DND-41 (cell line): Measurements from ENCODE around the gene CRAMP1.

Experiments
- ATAC-seq: fragments of 200-7000 bp; cut with Tn5 transposase; 3 replicates; pipeline ENCODE4 v1.9.1; 2021; ENCODE audit warnings: low read depth; ENCODE audit not compliant: insufficient read depth
- DNase-seq: peaks from one replicate; pipeline ENCODE4 v3.0.0-alpha.2; 2020
- H2AFZ ChIP-seq: 2 replicates; pipeline ENCODE4 v1.6.0; 2012; ENCODE audit warnings: low read depth, low read length
- H3K27ac ChIP-seq: 2 replicates; pipeline ENCODE4 v1.5.1; 2012; ENCODE audit warnings: low read length, inconsistent platforms
- H3K27me3 ChIP-seq: fragments of 200-600 bp; sonication (generic); 2 replicates; pipeline ENCODE4 v1.6.0; 2012; ENCODE audit warnings: low read length, mild to moderate bottlenecking, inconsistent platforms; ENCODE audit not compliant: insufficient read depth, poor library complexity
- H3K36me3 ChIP-seq: 2 replicates; pipeline ENCODE4 v1.5.1; 2012; ENCODE audit warnings: low read length, inconsistent platforms; ENCODE audit not compliant: insufficient read depth
- H3K4me1 ChIP-seq: 2 replicates; pipeline ENCODE4 v1.5.1; 2012; ENCODE audit warnings: mild to moderate bottlenecking, low read length; ENCODE audit not compliant: insufficient read depth
- H3K4me2 ChIP-seq: 2 replicates; pipeline ENCODE4 v1.6.0; 2012; ENCODE audit warnings: mild to moderate bottlenecking, moderate library complexity, low read length, inconsistent platforms; ENCODE audit not compliant: insufficient read depth
- H3K4me3 ChIP-seq, 2 experiments: fragments of 200-600 bp in 1 of 2; shearing (Covaris generic) in 1 of 2; 2 replicates each; pipeline ENCODE4 v1.5.1; 2012 to 2016; ENCODE audit warnings: inconsistent platforms in 2 of 2, low read length in 2 of 2, mild to moderate bottlenecking in 2 of 2, low read depth in 1 of 2, moderate library complexity in 1 of 2
- H3K79me2 ChIP-seq: 2 replicates; pipeline ENCODE4 v1.6.0; 2012; ENCODE audit warnings: low read length, inconsistent platforms; ENCODE audit not compliant: insufficient read depth
- H3K9ac ChIP-seq: 2 replicates; pipeline ENCODE4 v1.6.0; 2012; ENCODE audit warnings: low read depth, mild to moderate bottlenecking, inconsistent platforms, low read length, moderate library complexity
- H3K9me3 ChIP-seq: 2 replicates; pipeline ENCODE4 v1.5.1; 2012; ENCODE audit warnings: low read length, moderate library complexity, mild to moderate bottlenecking, inconsistent platforms; ENCODE audit not compliant: insufficient read depth, severe bottlenecking
- H4K20me1 ChIP-seq: 2 replicates; pipeline ENCODE4 v1.6.0; 2012; ENCODE audit warnings: low read length; ENCODE audit not compliant: insufficient read depth
- EZH2 ChIP-seq: IDR thresholded peaks from 3 replicates; pipeline ENCODE4 v1.6.1; 2012; ENCODE audit warnings: borderline replicate concordance, low read depth, mild to moderate bottlenecking, moderate library complexity, low read length, inconsistent platforms; ENCODE audit not compliant: severe bottlenecking
- TF ChIP-seq, protein P1 (sequence below): IDR thresholded peaks from 2 replicates; pipeline ENCODE4 v1.5.1; 2012; ENCODE audit warnings: borderline replicate concordance, low read length, moderate library complexity, mild to moderate bottlenecking; ENCODE audit not compliant: poor library complexity, severe bottlenecking; ENCODE audit errors: extremely low read depth

The CRAMP1 gene

DNA sequence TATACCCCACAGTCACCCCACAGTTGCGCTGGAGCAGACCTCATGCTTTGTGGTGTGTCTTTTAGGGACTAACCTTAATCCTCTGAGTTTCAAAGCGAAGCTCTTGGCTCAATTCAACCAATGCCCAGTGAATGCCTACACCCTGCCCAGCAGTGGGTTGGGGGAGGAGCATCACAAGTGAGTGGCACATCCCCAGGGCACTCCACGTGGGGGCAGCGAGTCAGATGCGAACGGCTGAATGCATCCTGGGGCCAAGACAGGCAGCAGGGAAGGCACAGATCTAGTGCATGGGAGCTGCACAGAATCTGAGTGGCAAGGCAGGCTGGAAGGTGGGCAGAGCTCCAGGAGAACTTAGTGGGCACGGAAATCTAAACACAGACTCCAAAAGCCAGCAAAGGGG lies 39.5 kb upstream of the CRAMP1 start:
- TF ChIP-seq, protein P1, sequence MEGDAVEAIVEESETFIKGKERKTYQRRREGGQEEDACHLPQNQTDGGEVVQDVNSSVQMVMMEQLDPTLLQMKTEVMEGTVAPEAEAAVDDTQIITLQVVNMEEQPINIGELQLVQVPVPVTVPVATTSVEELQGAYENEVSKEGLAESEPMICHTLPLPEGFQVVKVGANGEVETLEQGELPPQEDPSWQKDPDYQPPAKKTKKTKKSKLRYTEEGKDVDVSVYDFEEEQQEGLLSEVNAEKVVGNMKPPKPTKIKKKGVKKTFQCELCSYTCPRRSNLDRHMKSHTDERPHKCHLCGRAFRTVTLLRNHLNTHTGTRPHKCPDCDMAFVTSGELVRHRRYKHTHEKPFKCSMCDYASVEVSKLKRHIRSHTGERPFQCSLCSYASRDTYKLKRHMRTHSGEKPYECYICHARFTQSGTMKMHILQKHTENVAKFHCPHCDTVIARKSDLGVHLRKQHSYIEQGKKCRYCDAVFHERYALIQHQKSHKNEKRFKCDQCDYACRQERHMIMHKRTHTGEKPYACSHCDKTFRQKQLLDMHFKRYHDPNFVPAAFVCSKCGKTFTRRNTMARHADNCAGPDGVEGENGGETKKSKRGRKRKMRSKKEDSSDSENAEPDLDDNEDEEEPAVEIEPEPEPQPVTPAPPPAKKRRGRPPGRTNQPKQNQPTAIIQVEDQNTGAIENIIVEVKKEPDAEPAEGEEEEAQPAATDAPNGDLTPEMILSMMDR, result no peak
- TF ChIP-seq EZH2, result no peak
- Histone ChIP-seq H3K4me1 (no peaks in the 10 kb centered on the region), H3K9me3 (no peaks in the 10 kb centered on the region), H2AFZ (no peak overlapping the region), H3K4me2 (no peak overlapping the region), H3K79me2 (no peaks in the 10 kb centered on the region), H4K20me1 (no peaks in the 10 kb centered on the region), H3K27ac (no peak overlapping the region), H3K9ac (no peak overlapping the region), H3K4me3 (no peak overlapping the region), H3K36me3 (no peaks in the 10 kb centered on the region), H3K27me3 (no peaks in the 10 kb centered on the region)
- ATAC-seq, result no peak; the same call in 2 of the 3 replicates
- no peak for DNase-seq

DNA sequence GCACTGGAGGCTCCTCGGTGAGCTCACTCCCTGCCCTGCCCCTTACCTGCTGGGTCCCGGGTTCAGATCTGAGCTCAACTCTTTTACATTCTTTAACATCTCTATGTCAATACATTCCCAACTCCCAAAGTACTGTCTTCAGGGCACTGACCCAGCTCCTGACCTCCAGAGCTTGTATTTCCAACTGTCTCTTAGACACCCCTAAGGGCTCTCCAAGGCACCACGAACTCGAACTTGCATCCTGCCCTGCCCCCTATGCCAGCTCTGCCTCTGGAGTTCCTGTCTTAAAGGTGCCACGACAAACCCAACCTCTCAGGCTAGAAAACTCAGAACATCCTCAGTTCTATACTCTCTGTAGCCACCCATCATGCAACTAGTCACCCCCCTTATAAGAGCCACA lies 38.9 kb upstream of the CRAMP1 start:
- no peak for ATAC-seq
- Histone ChIP-seq H3K4me3 (no peak overlapping the region), H4K20me1 (no peaks in the 10 kb centered on the region), H2AFZ (no peak overlapping the region), H3K4me1 (no peaks in the 10 kb centered on the region), H3K27me3 (no peaks in the 10 kb centered on the region), H3K79me2 (no peaks in the 10 kb centered on the region), H3K4me2 (no peak overlapping the region), H3K36me3 (no peaks in the 10 kb centered on the region), H3K27ac (no peak overlapping the region), H3K9ac (no peak overlapping the region), H3K9me3 (no peaks in the 10 kb centered on the region)
- TF ChIP-seq EZH2, result no peak
- TF ChIP-seq, protein P1, result no peak
- no peak for DNase-seq

DNA sequence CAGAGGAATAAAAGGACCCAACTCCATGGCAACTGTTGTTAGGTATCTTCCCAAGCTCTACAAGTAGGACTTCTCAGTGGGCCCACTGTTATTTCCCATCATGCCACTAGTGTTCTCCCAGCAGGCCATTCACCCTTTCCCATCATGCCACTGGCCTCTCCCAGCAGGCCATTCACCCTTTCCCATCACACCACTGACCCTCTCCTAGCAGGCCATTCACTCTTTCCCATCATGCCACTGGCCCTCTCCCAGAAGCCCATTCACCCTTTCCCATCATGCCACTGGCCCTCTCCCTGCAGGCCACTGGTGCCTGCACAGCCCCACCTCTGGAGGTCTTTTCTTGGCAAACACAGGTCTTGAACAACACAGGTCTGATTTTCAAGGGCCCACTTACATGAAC lies 36.6 kb upstream of the CRAMP1 start:
- H3K27ac ChIP-seq, result no peak overlapping the region
- no peaks in the 10 kb centered on the region for H3K4me1 ChIP-seq
- TF ChIP-seq, protein P1, result no peak
- TF ChIP-seq EZH2, result no peak
- no peak overlapping the region for H3K9ac ChIP-seq
- ATAC-seq, result no peak
- peaks cover 6% of the 10 kb centered on the region; the same call in 1 of the 2 replicates for H3K36me3 ChIP-seq
- H3K79me2 ChIP-seq, result no peaks in the 10 kb centered on the region
- H3K9me3 ChIP-seq, result no peaks in the 10 kb centered on the region
- no peak overlapping the region for H2AFZ ChIP-seq
- no peaks in the 10 kb centered on the region for H3K27me3 ChIP-seq
- no peak for DNase-seq
- H3K4me2 ChIP-seq, result no peak overlapping the region
- H3K4me3 ChIP-seq, result no peak overlapping the region
- H4K20me1 ChIP-seq, result no peaks in the 10 kb centered on the region

DNA sequence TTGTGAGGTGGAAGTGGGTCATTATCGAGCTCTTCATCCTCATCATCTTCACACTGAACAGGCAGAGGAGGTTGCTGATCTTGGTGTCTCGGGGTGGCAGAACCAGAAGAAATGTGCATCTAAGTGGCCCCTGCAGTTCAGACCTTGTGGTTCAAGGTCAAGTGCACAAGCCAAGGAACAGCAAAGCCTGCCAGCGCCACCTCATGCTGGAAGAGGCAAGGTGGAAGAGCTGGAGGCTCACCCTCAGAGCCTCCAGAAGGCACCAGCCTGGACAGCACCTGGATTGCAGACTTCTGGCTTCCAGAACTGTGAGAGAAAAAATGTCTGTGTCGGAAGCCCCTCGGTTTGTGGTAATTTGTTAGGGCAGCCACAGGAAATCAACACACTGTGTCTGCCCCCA lies 32.9 kb upstream of the CRAMP1 start:
- no peaks in the 10 kb centered on the region for H3K9me3 ChIP-seq
- ATAC-seq (no peak), DNase-seq (no peak)
- no peak overlapping the region for H3K9ac ChIP-seq
- no peaks in the 10 kb centered on the region for H3K4me1 ChIP-seq
- no peak overlapping the region for H3K4me3 ChIP-seq
- no peak overlapping the region for H3K27ac ChIP-seq
- no peak for TF ChIP-seq EZH2
- TF ChIP-seq, protein P1, result no peak
- peaks cover 20% of the 10 kb centered on the region for H3K36me3 ChIP-seq
- H3K27me3 ChIP-seq, result no peaks in the 10 kb centered on the region
- no peak overlapping the region for H2AFZ ChIP-seq
- H4K20me1 ChIP-seq, result no peaks in the 10 kb centered on the region
- H3K79me2 ChIP-seq, result no peaks in the 10 kb centered on the region
- no peak overlapping the region for H3K4me2 ChIP-seq
